HepG2 (cell line): ENCODE results near the gene MAP2K2. TPM values are rescaled to one million over a fixed set of nuclear protein-coding genes. Genes with fewer than 3 reads are reported as not detected.

Experiments
- ATAC-seq: fragments of 200-7000 bp; cut with Tn5 transposase; 3 replicates; pipeline ENCODE4 v1.9.1; 2020; ENCODE audit warnings: mild to moderate bottlenecking, moderate library complexity
- BruUV-seq: library from RNA; stranded (reverse); fragments of 400-500 nt; replicated peaks from 2 replicates; lab custom pipeline; 2021; lab: Mats Ljungman, UMichigan
- CTCF ChIA-PET: fragments of 300-600 bp; formaldehyde crosslinking; extraction: SDS; loops from one replicate; lab custom pipeline; 2021; ENCODE audit warnings: low total read pairs, inconsistent platforms, low intra/inter-chr PET ratio; lab: Yijun Ruan, JAX
- POLR2A ChIA-PET: fragments of 350-600 bp; sonication (Branson Sonifier 250); formaldehyde crosslinking; loops from one replicate; lab custom pipeline; 2020; ENCODE audit warnings: antibody characterized with exemption, inconsistent platforms; lab: Yijun Ruan, JAX
- DNase-seq: peaks from one replicate; pipeline ENCODE4 v3.0.0-alpha.2; 2015; ENCODE audit warnings: low spot score
- FAIRE-seq: peaks from 3 replicates; lab custom pipeline; 2011; peaks lifted over from hg19 to GRCh38; lab: Jason Lieb, UNC
- H2AFZ ChIP-seq: one replicate; pipeline ENCODE4 v1.6.1; 2011; ENCODE audit warnings: low read length, inconsistent platforms
- H3K27ac ChIP-seq: fragments of 300-600 bp; 3 replicates; pipeline ENCODE4 v1.8.0; 2011; ENCODE audit warnings: mixed run types, mild to moderate bottlenecking, mixed read lengths, low read length, inconsistent platforms; ENCODE audit not compliant: insufficient read depth; ENCODE audit errors: extremely low read length
- H3K27me3 ChIP-seq, 2 experiments: fragments of 200-600 bp in 1 of 2; 2 replicates in 1 of 2; 3 replicates in 1 of 2; pipeline versions ENCODE4 v1.6.0 to v1.8.0; 2011; ENCODE audit warnings: low read length in 2 of 2, mild to moderate bottlenecking in 2 of 2, moderate library complexity in 2 of 2, inconsistent platforms in 1 of 2; ENCODE audit not compliant: insufficient read depth in 2 of 2, control insufficient read depth in 1 of 2
- H3K36me3 ChIP-seq, 2 experiments: fragments of 200-600 bp in 1 of 2; replicated peaks in 1 of 2; 2 replicates in 1 of 2; 3 replicates in 1 of 2; pipeline versions ENCODE4 v1.5.1 to v1.8.0; 2011; ENCODE audit warnings: low read length in 2 of 2, inconsistent platforms in 1 of 2; ENCODE audit not compliant: insufficient read depth in 2 of 2, control insufficient read depth in 1 of 2
- H3K4me1 ChIP-seq: 2 replicates; pipeline ENCODE4 v1.5.1; 2012; ENCODE audit warnings: low read length, inconsistent platforms; ENCODE audit not compliant: insufficient read depth
- H3K4me2 ChIP-seq: 2 replicates; pipeline ENCODE4 v1.6.0; 2011; ENCODE audit warnings: low read depth, low read length, inconsistent platforms
- H3K4me3 ChIP-seq, 3 experiments: fragments of 200-600 bp in 1 of 3; sonication (generic), shearing (Covaris generic) in 1 of 3; replicated peaks in 1 of 3; 2 replicates each; pipeline ENCODE4 v1.5.1; 2011 to 2016; ENCODE audit warnings: low read length in 3 of 3, inconsistent platforms in 2 of 3, low read depth in 2 of 3, mild to moderate bottlenecking in 2 of 3, control low read depth in 1 of 3, mixed read lengths in 1 of 3; ENCODE audit not compliant: insufficient read depth in 1 of 3
- H3K79me2 ChIP-seq: one replicate; pipeline ENCODE4 v1.6.1; 2011; ENCODE audit warnings: low read length, inconsistent platforms; ENCODE audit not compliant: insufficient read depth
- H3K9ac ChIP-seq: 2 replicates; pipeline ENCODE4 v1.6.0; 2011; ENCODE audit warnings: mild to moderate bottlenecking, low read depth, low read length, inconsistent platforms; ENCODE audit not compliant: insufficient read depth
- H3K9me3 ChIP-seq: 2 replicates; pipeline ENCODE4 v1.5.1; 2012; ENCODE audit warnings: mild to moderate bottlenecking, low read length
- H4K20me1 ChIP-seq: 2 replicates; pipeline ENCODE4 v1.6.0; 2011; ENCODE audit warnings: inconsistent platforms, mild to moderate bottlenecking, low read length, moderate library complexity; ENCODE audit not compliant: insufficient read depth
- AGO2 ChIP-seq: fragments of 200-400 bp; formaldehyde crosslinking; optimal IDR thresholded peaks from 2 replicates; pipeline ENCODE3; 2017; ENCODE audit warnings: mild to moderate bottlenecking, low read depth, low read length, moderate library complexity
- KDM2A ChIP-seq: sonication (generic); formaldehyde crosslinking; IDR thresholded peaks from 2 replicates; pipeline ENCODE4 v1.4.0; 2020; ENCODE audit warnings: low read depth, missing genetic modification reagents, borderline replicate concordance
- KDM3A ChIP-seq: IDR thresholded peaks from 2 replicates; pipeline ENCODE4 v1.6.1; 2018; ENCODE audit warnings: low read depth, missing compliant biosample characterization
- NFIB ChIP-seq: sonication (generic); formaldehyde crosslinking; IDR thresholded peaks from 2 replicates; pipeline ENCODE4 v1.9.0; 2021; ENCODE audit warnings: missing genetic modification reagents, mild to moderate bottlenecking, borderline replicate concordance
- PPARG ChIP-seq: conservative IDR thresholded peaks from 2 replicates; pipeline ENCODE4 v1.6.1; 2016; ENCODE audit warnings: missing biosample characterization, missing genetic modification reagents
- RBM39 ChIP-seq: fragments of 200-400 bp; formaldehyde crosslinking; IDR thresholded peaks from one replicate; pipeline ENCODE4 v1.6.1; 2018; ENCODE audit warnings: antibody characterized with exemption, mild to moderate bottlenecking, low read depth, low read length; ENCODE audit not compliant: poor library complexity, severe bottlenecking
- SOX5 ChIP-seq: IDR thresholded peaks from 2 replicates; pipeline ENCODE4 v1.6.1; 2016; ENCODE audit warnings: borderline replicate concordance
- TAF1 ChIP-seq: sonication (generic); formaldehyde crosslinking; IDR thresholded peaks from 2 replicates; pipeline ENCODE4 v1.4.0; 2020; ENCODE audit warnings: missing genetic modification reagents
- TAF15 ChIP-seq: fragments of 200-400 bp; formaldehyde crosslinking; IDR thresholded peaks from one replicate; pipeline ENCODE4 v1.6.1; 2018; ENCODE audit warnings: mild to moderate bottlenecking, low read depth, low read length; ENCODE audit not compliant: poor library complexity, severe bottlenecking
- TCF12 ChIP-seq, 2 experiments: fragments of 450-650 bp in 1 of 2; sonication (generic) in 1 of 2; formaldehyde crosslinking in 1 of 2; IDR thresholded peaks; 2 replicates each; pipeline versions ENCODE4 v1.6.1 to v1.8.0; 2017 to 2022; ENCODE audit warnings: antibody characterized with exemption in 1 of 2, mild to moderate bottlenecking in 1 of 2, missing genetic modification reagents in 1 of 2, moderate library complexity in 1 of 2
- TEAD3 ChIP-seq: optimal IDR thresholded peaks from 2 replicates; pipeline ENCODE3; 2016; ENCODE audit warnings: borderline replicate concordance
- ZNF251 ChIP-seq: sonication (generic); formaldehyde crosslinking; IDR thresholded peaks from 2 replicates; pipeline ENCODE4 v1.9.0; 2021; ENCODE audit warnings: mild to moderate bottlenecking, missing genetic modification reagents
- ZNF264 ChIP-seq: sonication (generic); formaldehyde crosslinking; IDR thresholded peaks from 2 replicates; pipeline ENCODE4 v1.4.0; 2020; ENCODE audit warnings: missing genetic modification reagents
- WGBS: methylation state at CpG from one replicate; pipeline ENCODE4 v1.1.6; 2017; ENCODE audit warnings: low lambda C conversion rate; 5-methylcytosine and 5-hydroxymethylcytosine counted together
- in situ Hi-C: cut with HindIII; loops from 2 replicates; pipeline ENCODE4 v1.10.0; 2017; ENCODE audit warnings: low pct_unique_long_range_greater_than_20kb; ENCODE audit not compliant: extremely low pct_ligation_motif_present
- intact Hi-C: fragments of 100-400 bp; cut with micrococcal nuclease; formaldehyde crosslinking; loops from one replicate; pipeline ENCODE4 v1.10.0; 2022; ENCODE audit not compliant: unreplicated experiment
- polyA plus RNA-seq, 8 experiments: library from polyadenylated mRNA; depleted of rRNA in 3 of 8; stranded (reverse) in 7 of 8; unstranded in 1 of 8; fragments of >200 nt; fragmentation: Illumina TruSeq in 4 of 8; extraction: Trizol in 4 of 8; gene quantifications; 2 replicates each; pipeline versions ENCODE4 v1.2.1 to v1.2.3, GENCODE V29; 2011 to 2016; ENCODE audit warnings: low read depth in 4 of 8, missing spikeins in 1 of 8, mixed read lengths in 1 of 8; ENCODE audit not compliant: insufficient read depth in 1 of 8
- total RNA-seq, 5 experiments: library from RNA; depleted of rRNA; stranded (reverse); fragments of >200 nt; fragmentation: Illumina TruSeq; extraction: Trizol; gene quantifications; 2 replicates each; pipeline ENCODE4 v1.2.3, GENCODE V29; 2016; ENCODE audit warnings: low read depth in 1 of 5
- TF ChIP-seq, protein P1 (sequence below): sonication (generic); formaldehyde crosslinking; IDR thresholded peaks from 2 replicates; pipeline ENCODE4 v1.8.1; 2023; ENCODE audit warnings: mild to moderate bottlenecking, moderate library complexity, missing genetic modification reagents
- TF ChIP-seq, protein P2 (sequence below): IDR thresholded peaks from 2 replicates; pipeline ENCODE4 v1.6.1; 2016
- TF ChIP-seq, protein P3 (sequence below): sonication (generic); formaldehyde crosslinking; IDR thresholded peaks from 2 replicates; pipeline ENCODE4 v1.5.0; 2020; ENCODE audit warnings: missing genetic modification reagents

The MAP2K2 gene
- total and polyA plus RNA-seq, 2 of the 13 experiments (the other 11 are each of a cell fraction or from before 2014, with no cell fraction given), result 70.3 to 80.9 TPM

DNA sequence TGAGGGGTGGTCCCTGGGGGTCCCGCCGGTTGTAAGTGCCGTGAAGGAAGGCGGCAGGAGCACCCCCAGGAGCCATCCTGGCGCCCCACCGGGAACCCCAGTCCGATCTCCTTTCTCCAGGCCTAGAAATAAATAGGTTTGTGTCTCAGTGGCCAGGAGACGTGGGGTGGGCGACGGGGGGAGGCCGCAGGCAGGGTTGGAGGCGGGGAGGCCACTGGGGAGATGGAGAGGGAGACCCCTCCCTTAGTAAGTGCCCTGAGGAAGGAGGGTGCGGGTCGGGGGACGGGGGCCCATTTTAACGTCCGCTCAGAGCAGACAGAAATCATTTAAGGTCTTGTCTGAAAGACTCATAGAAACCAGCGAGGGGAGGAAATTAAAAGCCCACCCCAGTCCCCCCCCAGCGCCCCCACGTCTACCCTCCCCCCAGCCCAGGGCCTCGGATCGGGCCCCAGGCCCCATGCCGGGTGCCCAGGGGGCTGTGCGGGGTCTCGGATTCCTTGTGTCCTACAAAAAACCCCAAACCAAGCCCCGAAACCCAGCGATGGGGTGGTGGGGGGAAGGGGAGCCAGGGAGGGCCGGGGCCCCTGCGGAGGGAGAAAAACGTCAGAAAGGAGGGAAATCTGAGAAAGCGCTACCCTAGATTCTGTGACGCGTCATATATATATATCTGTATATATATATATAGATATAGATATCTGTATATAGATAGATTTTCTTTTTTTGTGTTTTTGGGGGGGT lies 76.8 kb downstream of the MAP2K2 start:
- Histone ChIP-seq H3K27me3 (no peaks in the 10 kb centered on the region), H3K27ac (no peak overlapping the region), H3K36me3 (peaks cover 24 to 39% of the 10 kb centered on the region in 2 experiments; a peak in 4 of 5 replicates), H3K4me3 (no peak overlapping the region), H3K79me2 (peaks cover 32% of the 10 kb centered on the region), H3K4me2 (no peak overlapping the region), H4K20me1 (peaks cover 21% of the 10 kb centered on the region; the same call in 1 of the 2 replicates), H3K9ac (no peak overlapping the region), H3K9me3 (no peaks in the 10 kb centered on the region), H3K4me1 (peaks cover 13% of the 10 kb centered on the region), H2AFZ (no peak overlapping the region)
- FAIRE-seq, result no peak
- no peak for ATAC-seq
- DNase-seq, result no peak
- ChIA-PET CTCF (no interaction called here), POLR2A (no interaction called here)
- BruUV-seq, result no TSS peak
- intact Hi-C loops, result no loop called here
- in situ Hi-C loops, result no loop called here
- 98% methylated on average over 33 of the region's 33 CpGs for WGBS
- TF ChIP-seq TCF12 (IDR thresholded peaks at IDR 0.05), result no peak
- TF ChIP-seq TCF12 (CRISPR knock-in tag; IDR thresholded peaks at IDR 0.05), result no peak
- peak; percentile 25 for TF ChIP-seq AGO2

DNA sequence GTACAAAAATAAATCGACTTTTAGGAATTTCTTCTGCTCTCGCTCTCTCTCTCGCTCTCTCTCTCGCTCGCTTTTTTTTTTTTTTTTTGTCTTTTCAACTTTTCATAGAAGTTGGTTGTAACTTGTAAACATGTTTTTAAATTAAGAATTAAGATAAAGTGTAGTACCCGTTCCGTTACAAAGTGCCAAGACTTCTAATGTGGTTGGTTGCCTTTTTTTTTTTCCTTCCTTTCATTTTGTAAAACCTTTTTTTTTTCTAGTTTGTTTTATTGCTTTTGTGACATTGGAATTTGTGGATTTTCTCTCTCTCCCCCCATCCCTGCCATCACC lies 77.6 kb downstream of the MAP2K2 start:
- Histone ChIP-seq H3K9me3 (no peaks in the 10 kb centered on the region), H3K4me1 (peaks cover 6% of the 10 kb centered on the region), H3K4me2 (no peak overlapping the region), H3K9ac (no peak overlapping the region), H2AFZ (no peak overlapping the region), H3K36me3 (peaks cover 19 to 35% of the 10 kb centered on the region in 2 experiments; a peak in 4 of 5 replicates), H3K27ac (no peak overlapping the region), H3K27me3 (no peaks in the 10 kb centered on the region), H3K4me3 (no peak overlapping the region), H3K79me2 (peaks cover 25% of the 10 kb centered on the region), H4K20me1 (peaks cover 17% of the 10 kb centered on the region; the same call in 1 of the 2 replicates)
- intact Hi-C loops (no loop called here), in situ Hi-C loops (no loop called here)
- POLR2A ChIA-PET, result interaction anchor here (1.3 kb wide), 1 partner anchor 39 kb away, joined by 3 read pairs; the partner anchor contains the start of gene PIAS4
- ATAC-seq (no peak), DNase-seq (no peak), FAIRE-seq (no peak)
- CTCF ChIA-PET, result no interaction called here
- WGBS, result 96% methylated on average over 7 of the region's 7 CpGs
- BruUV-seq, result no TSS peak
- no peak for TF ChIP-seq PPARG (CRISPR knock-in tag)
- TF ChIP-seq, protein P1, sequence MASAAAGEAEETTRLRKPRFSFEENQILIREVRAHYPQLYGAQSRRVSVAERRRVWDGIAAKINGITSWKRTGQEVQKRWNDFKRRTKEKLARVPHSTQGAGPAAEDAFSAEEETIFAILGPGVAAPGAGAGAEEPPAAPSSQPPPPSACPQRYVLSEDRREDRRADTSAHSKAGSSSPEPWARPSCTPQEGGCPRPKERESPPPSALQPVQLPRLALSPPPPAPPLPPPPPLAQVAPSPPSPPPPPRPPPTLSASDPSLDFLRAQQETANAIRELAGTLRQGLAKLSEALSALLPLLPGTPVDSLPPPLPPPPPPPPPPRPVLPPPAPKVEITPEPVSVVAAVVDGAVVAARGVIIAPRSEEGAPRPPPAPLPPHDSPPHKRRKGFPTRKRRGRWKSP, result no peak
- no peak for TF ChIP-seq RBM39
- no peak for TF ChIP-seq TAF1 (CRISPR knock-in tag)
- TF ChIP-seq TAF15, result no peak
- no peak for TF ChIP-seq ZNF251 (CRISPR knock-in tag)
- TF ChIP-seq, protein P2, sequence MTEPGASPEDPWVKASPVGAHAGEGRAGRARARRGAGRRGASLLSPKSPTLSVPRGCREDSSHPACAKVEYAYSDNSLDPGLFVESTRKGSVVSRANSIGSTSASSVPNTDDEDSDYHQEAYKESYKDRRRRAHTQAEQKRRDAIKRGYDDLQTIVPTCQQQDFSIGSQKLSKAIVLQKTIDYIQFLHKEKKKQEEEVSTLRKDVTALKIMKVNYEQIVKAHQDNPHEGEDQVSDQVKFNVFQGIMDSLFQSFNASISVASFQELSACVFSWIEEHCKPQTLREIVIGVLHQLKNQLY (CRISPR knock-in tag), result no peak
- TF ChIP-seq KDM3A (CRISPR knock-in tag), result no peak
- no peak for TF ChIP-seq NFIB (CRISPR knock-in tag)
- TF ChIP-seq ZNF264 (CRISPR knock-in tag), result no peak
- no peak for TF ChIP-seq KDM2A (CRISPR knock-in tag)
- no peak for TF ChIP-seq SOX5 (CRISPR knock-in tag)
- TF ChIP-seq, protein P3, sequence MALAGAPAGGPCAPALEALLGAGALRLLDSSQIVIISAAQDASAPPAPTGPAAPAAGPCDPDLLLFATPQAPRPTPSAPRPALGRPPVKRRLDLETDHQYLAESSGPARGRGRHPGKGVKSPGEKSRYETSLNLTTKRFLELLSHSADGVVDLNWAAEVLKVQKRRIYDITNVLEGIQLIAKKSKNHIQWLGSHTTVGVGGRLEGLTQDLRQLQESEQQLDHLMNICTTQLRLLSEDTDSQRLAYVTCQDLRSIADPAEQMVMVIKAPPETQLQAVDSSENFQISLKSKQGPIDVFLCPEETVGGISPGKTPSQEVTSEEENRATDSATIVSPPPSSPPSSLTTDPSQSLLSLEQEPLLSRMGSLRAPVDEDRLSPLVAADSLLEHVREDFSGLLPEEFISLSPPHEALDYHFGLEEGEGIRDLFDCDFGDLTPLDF (CRISPR knock-in tag), result no peak
- no peak for TF ChIP-seq TEAD3 (CRISPR knock-in tag)
